Lower leg skin (tissue), 3 donors: ENCODE measurements around the gene STX8.

Experiments
- CTCF ChIP-seq, 3 donors: fragments of 450-650 bp; IDR thresholded peaks; one replicate each; pipeline ENCODE4 v1.5.1; 2016; ENCODE audit warnings: antibody characterized with exemption in 3 of 3, mild to moderate bottlenecking in 3 of 3, moderate library complexity in 2 of 3
- POLR2A ChIP-seq, 2 donors: fragments of 450-650 bp; IDR thresholded peaks; one replicate each; pipeline ENCODE4 v1.6.1; 2016 to 2017; ENCODE audit warnings: antibody characterized with exemption in 2 of 2, mild to moderate bottlenecking in 1 of 2, moderate library complexity in 1 of 2

GRCh38 chr17:9206741-9207332 is 368.8 kb downstream of the STX8 start:
- TF ChIP-seq CTCF (IDR thresholded peaks at IDR 0.05) (no peak), POLR2A (IDR thresholded peaks at IDR 0.05) (no peak)
